ENCODE measurements around the gene COASY.

DNA sequence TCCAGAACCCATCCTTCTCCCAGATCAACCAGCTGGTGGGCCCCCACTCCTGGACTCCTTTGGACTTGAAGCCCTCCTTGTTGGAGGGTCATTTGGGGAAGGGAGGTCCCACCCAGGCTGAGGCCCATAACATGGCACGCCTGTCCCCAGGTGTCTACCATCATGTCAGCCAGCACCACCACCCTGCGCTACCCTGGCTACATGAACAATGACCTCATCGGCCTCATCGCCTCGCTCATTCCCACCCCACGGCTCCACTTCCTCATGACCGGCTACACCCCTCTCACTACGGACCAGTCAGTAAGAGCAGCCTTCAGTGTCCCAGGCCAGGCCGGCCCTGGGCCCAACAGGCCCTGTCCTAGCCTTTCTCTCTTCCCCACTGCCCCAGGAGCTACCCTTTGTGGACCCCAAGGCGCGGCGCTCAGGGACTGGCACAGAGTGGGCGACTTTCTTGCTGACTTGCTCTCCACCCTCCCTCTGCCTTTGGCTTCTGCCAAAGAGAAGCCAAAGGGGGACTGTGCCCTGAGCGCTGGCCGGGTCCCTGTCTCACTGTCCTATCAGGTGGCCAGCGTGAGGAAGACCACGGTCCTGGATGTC lies 51.8 kb downstream of the COASY start:
- TF ChIP-seq TAF1 (IDR thresholded peaks at IDR 0.05; ENCODE audit: borderline replicate concordance, insufficient read depth, low read length) (no peak), POLR2AphosphoS5 (IDR thresholded peaks at IDR 0.05; ENCODE audit: low read depth, low read length) (no peak), FOXP2 (optimal IDR thresholded peaks at IDR 0.05; ENCODE audit: borderline replicate concordance, extremely low read depth, extremely low read length, insufficient read depth) (no peak), SIN3A (IDR thresholded peaks at IDR 0.05; ENCODE audit: borderline replicate concordance, insufficient read depth, low read length) (no peak)
- TF ChIP-seq, protein P1, sequence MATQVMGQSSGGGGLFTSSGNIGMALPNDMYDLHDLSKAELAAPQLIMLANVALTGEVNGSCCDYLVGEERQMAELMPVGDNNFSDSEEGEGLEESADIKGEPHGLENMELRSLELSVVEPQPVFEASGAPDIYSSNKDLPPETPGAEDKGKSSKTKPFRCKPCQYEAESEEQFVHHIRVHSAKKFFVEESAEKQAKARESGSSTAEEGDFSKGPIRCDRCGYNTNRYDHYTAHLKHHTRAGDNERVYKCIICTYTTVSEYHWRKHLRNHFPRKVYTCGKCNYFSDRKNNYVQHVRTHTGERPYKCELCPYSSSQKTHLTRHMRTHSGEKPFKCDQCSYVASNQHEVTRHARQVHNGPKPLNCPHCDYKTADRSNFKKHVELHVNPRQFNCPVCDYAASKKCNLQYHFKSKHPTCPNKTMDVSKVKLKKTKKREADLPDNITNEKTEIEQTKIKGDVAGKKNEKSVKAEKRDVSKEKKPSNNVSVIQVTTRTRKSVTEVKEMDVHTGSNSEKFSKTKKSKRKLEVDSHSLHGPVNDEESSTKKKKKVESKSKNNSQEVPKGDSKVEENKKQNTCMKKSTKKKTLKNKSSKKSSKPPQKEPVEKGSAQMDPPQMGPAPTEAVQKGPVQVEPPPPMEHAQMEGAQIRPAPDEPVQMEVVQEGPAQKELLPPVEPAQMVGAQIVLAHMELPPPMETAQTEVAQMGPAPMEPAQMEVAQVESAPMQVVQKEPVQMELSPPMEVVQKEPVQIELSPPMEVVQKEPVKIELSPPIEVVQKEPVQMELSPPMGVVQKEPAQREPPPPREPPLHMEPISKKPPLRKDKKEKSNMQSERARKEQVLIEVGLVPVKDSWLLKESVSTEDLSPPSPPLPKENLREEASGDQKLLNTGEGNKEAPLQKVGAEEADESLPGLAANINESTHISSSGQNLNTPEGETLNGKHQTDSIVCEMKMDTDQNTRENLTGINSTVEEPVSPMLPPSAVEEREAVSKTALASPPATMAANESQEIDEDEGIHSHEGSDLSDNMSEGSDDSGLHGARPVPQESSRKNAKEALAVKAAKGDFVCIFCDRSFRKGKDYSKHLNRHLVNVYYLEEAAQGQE (IDR thresholded peaks at IDR 0.05; ENCODE audit: insufficient read depth in 1 of 2, low read depth in 2 of 2, low read length in 2 of 2): no peak

All from PFSK-1 (cell line).